ENCODE data around the gene MSLN. TPM values are rescaled to one million over a fixed set of nuclear protein-coding genes. Genes with fewer than 3 reads are reported as not detected.

Gene MSLN
- total RNA-seq, 4 donors from 2014 or later = 0.39 TPM; not detected in 3

DNA sequence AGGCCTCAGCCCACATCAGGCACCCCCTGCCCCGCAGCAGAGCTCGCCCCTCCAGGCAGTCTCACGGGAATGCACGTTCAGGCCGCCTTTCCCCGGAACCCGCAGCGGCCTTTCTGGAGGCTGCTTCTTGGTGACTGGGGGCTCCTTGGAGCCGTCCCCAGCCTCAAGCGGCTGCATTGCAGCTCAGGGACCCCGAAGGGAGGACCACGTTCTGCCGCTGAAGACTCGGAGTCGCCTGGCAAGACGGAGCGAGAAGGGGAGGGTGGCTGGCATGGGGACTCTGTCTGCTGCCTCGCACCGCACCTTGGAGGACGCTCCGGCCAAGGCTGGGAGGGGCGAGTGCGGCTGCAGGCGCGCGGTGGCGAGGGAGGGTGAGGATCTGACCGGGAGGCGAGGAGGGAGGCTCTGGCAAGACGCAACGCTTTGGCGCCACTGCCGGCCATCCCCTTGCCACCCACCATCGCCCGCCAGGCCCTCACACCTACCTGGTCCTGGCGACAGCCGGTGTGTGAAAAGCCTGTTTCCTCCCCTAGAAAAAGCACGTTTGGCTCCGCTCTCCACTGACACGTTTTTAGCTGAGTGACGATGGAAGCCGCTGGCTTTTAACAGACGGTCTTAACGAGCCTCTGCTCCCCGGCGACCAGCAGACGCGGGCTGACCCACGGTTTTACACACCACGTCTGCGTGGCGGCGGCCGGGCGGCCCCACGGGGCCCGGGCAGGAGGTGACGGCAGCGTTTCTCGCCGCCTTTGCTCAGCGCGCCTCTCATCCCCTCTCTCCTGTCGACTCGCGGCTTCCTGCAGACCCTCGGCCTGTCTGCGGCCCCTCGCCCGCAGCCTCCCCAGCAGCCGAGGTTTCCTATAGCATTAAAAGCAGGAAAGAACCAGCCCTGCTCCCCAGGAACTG lies 56.7 kb downstream of the MSLN start:
- Histone ChIP-seq H3K4me3 (no peak overlapping the region), H3K9me3 (peaks cover 0 to 3% (median 0%) of the 10 kb centered on the region in 4 donors), H3K27ac (replicated peaks in 1 of 4) (no peak overlapping the region), H3K4me1 (peaks cover 6 to 21% (median 9%) of the 10 kb centered on the region in 4 donors), H3K27me3 (peaks cover 0 to 100% (median 30%) of the 10 kb centered on the region in 4 donors), H3K36me3 (no peaks in the 10 kb centered on the region)
- intact Hi-C loops (cut with DNase I) = no loop called here
- 31% methylated on average over 29 of the region's 71 CpGs for WGBS
- DNase-seq (ENCODE audit: extremely low spot score) = no peak
- TF ChIP-seq EP300 (IDR thresholded peaks at IDR 0.05) (no peak), POLR2A (IDR thresholded peaks at IDR 0.05; ENCODE audit: low read depth) (no peak), POLR2AphosphoS5 (IDR thresholded peaks at IDR 0.05) (no peak)
- TF ChIP-seq, protein P1, sequence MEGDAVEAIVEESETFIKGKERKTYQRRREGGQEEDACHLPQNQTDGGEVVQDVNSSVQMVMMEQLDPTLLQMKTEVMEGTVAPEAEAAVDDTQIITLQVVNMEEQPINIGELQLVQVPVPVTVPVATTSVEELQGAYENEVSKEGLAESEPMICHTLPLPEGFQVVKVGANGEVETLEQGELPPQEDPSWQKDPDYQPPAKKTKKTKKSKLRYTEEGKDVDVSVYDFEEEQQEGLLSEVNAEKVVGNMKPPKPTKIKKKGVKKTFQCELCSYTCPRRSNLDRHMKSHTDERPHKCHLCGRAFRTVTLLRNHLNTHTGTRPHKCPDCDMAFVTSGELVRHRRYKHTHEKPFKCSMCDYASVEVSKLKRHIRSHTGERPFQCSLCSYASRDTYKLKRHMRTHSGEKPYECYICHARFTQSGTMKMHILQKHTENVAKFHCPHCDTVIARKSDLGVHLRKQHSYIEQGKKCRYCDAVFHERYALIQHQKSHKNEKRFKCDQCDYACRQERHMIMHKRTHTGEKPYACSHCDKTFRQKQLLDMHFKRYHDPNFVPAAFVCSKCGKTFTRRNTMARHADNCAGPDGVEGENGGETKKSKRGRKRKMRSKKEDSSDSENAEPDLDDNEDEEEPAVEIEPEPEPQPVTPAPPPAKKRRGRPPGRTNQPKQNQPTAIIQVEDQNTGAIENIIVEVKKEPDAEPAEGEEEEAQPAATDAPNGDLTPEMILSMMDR (IDR thresholded peaks at IDR 0.05) = no peak

DNA sequence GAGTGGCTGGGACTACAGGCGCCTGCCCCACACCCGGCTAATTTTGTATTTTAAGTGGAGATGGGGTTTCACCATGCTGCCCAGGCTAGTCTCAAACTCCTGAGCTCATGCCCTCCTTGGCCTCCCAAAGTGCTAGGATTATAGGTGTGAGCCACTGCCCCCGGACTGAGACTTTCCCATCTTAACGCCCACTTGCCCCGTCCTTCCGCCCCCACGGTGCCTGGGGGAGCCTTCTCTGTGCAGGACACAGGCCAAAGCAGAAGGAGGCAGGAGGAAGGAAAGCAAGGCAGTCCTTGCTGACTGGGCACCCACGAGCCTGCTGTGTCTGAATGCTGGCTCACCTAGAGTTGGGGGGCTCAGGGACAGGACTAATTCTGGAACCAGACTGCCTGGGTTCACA lies 57.6 kb downstream of the MSLN start:
- Histone ChIP-seq H3K4me1 (peaks cover 6 to 19% (median 8%) of the 10 kb centered on the region in 4 donors), H3K27me3 (peaks cover 0 to 100% (median 31%) of the 10 kb centered on the region in 4 donors), H3K9me3 (no peaks in the 10 kb centered on the region), H3K27ac (replicated peaks in 1 of 4) (no peak overlapping the region), H3K4me3 (no peak overlapping the region), H3K36me3 (no peaks in the 10 kb centered on the region)
- intact Hi-C loops (cut with DNase I) = no loop called here
- DNase-seq (ENCODE audit: extremely low spot score) = no peak
- TF ChIP-seq, protein P1 (IDR thresholded peaks at IDR 0.05) = no peak
- TF ChIP-seq POLR2A (IDR thresholded peaks at IDR 0.05; ENCODE audit: low read depth) (no peak), POLR2AphosphoS5 (IDR thresholded peaks at IDR 0.05) (no peak), EP300 (IDR thresholded peaks at IDR 0.05) (no peak)
- WGBS = 70% methylated on average over 6 of the region's 8 CpGs

Small RNAs within 50 kb of the gene (small RNA-seq; reads per million reads assigned to genes)
- 0 reads per million in 3 donors for gene MIR662

Other genes with a start within 250 kb of the MSLN start
- gene CAPN15, start 233.0 kb upstream of the MSLN start, total RNA-seq = 10 to 100 TPM; 24.9 to 44.7 (median 43.3) TPM
- gene PRR35, start 200.3 kb upstream of the MSLN start, total RNA-seq = not detected
- gene NHLRC4, start 193.7 kb upstream of the MSLN start, total RNA-seq = 1 to 10 TPM; 1.2 to 2.6 (median 1.9) TPM
- gene PIGQ, start 190.8 kb upstream of the MSLN start, total RNA-seq = 10 to 100 TPM; 36.1 to 46.4 (median 40.7) TPM
- 10 to 100 TPM; 20.8 to 25.3 (median 23.0) TPM for gene RAB40C, start 170.7 kb upstream of the MSLN start, total RNA-seq
- under 1 TPM; 0.33 to 0.80 (median 0.43) TPM for gene WFIKKN1, start 129.7 kb upstream of the MSLN start, total RNA-seq
- 100 to 1,000 TPM; 129 to 166 (median 142) TPM for gene METTL26, start 124.4 kb upstream of the MSLN start, total RNA-seq
- 10 to 100 TPM; 50.7 to 65.4 (median 59.1) TPM for gene MCRIP2, start 118.9 kb upstream of the MSLN start, total RNA-seq
- 10 to 100 TPM in 3 of 4 donors, 1 to 10 TPM in 1; 8.2 to 22.7 (median 16.5) TPM for gene WDR90, start 111.4 kb upstream of the MSLN start, total RNA-seq
- gene RHOT2, start 92.6 kb upstream of the MSLN start, total RNA-seq = 10 to 100 TPM; 34.5 to 67.5 (median 58.6) TPM
- gene RHBDL1, start 85.1 kb upstream of the MSLN start, total RNA-seq = 1 to 10 TPM in 1 of 4 donors, under 1 TPM in 3; 0.17 to 2.0 (median 0.66) TPM
- 100 to 1,000 TPM; 155 to 215 (median 178) TPM for gene STUB1, start 80.3 kb upstream of the MSLN start, total RNA-seq
- gene JMJD8, start 76.4 kb upstream of the MSLN start, total RNA-seq = 100 to 1,000 TPM in 1 of 4 donors, 10 to 100 TPM in 3; 73.2 to 114 (median 88.1) TPM
- 10 to 100 TPM in 2 of 4 donors, 1 to 10 TPM in 2; 7.0 to 14.9 (median 11.1) TPM for gene WDR24, start 70.3 kb upstream of the MSLN start, total RNA-seq
- 1 to 10 TPM in 1 of 4 donors, under 1 TPM in 3; 0.42 to 1.2 (median 0.51) TPM for gene FBXL16, start 54.9 kb upstream of the MSLN start, total RNA-seq
- gene METRN, start 45.6 kb upstream of the MSLN start, total RNA-seq = 100 to 1,000 TPM in 1 of 4 donors, 10 to 100 TPM in 3; 56.5 to 143 (median 78.0) TPM
- 10 to 100 TPM; 26.5 to 48.6 (median 40.3) TPM for gene ANTKMT, start 39.6 kb upstream of the MSLN start, total RNA-seq
- gene CCDC78, start 34.3 kb upstream of the MSLN start, total RNA-seq = 1 to 10 TPM in 1 of 4 donors, under 1 TPM in 3; 0.33 to 2.5 (median 0.61) TPM
- 1 to 10 TPM; 1.7 to 5.6 (median 4.5) TPM for gene HAGHL, start 33.6 kb upstream of the MSLN start, total RNA-seq
- gene CIAO3, start 19.7 kb upstream of the MSLN start, total RNA-seq = 10 to 100 TPM; 19.4 to 33.3 (median 30.2) TPM
- gene RPUSD1, start 27.6 kb downstream of the MSLN start, total RNA-seq = 10 to 100 TPM; 10.4 to 29.1 (median 20.4) TPM
- 1 to 10 TPM; 2.0 to 8.8 (median 3.4) TPM for gene CHTF18, start 27.9 kb downstream of the MSLN start, total RNA-seq
- gene GNG13, start 40.0 kb downstream of the MSLN start, total RNA-seq = not detected
- 10 to 100 TPM; 14.5 to 32.0 (median 23.8) TPM for gene LMF1, start 210.2 kb downstream of the MSLN start, total RNA-seq
- 1 to 10 TPM; 4.1 to 4.6 (median 4.3) TPM for gene SOX8, start 221.0 kb downstream of the MSLN start, total RNA-seq

Measured in esophagus muscularis mucosa (tissue), 4 donors.